ENCODE measurements around the gene KLHL24.

KLHL24 gene

GRCh38 chr3:183728204-183728603 is 92.8 kb downstream of the KLHL24 start:
- no peak for DNase-seq (ENCODE audit: low spot score)
- TF ChIP-seq, protein P1, sequence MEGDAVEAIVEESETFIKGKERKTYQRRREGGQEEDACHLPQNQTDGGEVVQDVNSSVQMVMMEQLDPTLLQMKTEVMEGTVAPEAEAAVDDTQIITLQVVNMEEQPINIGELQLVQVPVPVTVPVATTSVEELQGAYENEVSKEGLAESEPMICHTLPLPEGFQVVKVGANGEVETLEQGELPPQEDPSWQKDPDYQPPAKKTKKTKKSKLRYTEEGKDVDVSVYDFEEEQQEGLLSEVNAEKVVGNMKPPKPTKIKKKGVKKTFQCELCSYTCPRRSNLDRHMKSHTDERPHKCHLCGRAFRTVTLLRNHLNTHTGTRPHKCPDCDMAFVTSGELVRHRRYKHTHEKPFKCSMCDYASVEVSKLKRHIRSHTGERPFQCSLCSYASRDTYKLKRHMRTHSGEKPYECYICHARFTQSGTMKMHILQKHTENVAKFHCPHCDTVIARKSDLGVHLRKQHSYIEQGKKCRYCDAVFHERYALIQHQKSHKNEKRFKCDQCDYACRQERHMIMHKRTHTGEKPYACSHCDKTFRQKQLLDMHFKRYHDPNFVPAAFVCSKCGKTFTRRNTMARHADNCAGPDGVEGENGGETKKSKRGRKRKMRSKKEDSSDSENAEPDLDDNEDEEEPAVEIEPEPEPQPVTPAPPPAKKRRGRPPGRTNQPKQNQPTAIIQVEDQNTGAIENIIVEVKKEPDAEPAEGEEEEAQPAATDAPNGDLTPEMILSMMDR (IDR thresholded peaks at IDR 0.05; ENCODE audit: borderline replicate concordance, control extremely low read depth, extremely low read depth, insufficient read depth, missing control alignments) = no peak
- in situ Hi-C loops (cut with MboI; ENCODE audit: low sequenced_read_pairs, unreplicated experiment) = no loop called here

DNA sequence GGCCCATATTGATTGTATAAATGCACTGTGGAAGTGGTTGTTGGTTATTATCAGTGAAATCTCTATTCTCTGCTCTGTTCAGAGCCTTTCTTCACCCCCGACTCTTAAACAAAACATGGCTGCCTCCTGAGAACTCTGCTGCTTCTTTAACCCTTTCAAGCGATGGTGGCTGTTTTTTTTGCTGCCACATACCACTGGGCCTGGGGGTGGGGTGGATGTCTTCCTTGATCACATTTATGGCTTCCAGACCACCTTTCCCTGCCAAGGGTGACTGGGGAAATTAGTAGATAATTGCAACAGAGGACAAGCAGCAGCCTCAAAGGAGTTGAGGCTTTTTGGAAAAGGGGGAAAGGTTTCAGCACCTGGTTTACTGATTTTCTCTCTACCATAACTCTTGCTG is 94.9 kb downstream of the KLHL24 start:
- in situ Hi-C loops (cut with MboI; ENCODE audit: low sequenced_read_pairs, unreplicated experiment) = no loop called here
- no peak for DNase-seq (ENCODE audit: low spot score)
- TF ChIP-seq, protein P1 (IDR thresholded peaks at IDR 0.05; ENCODE audit: borderline replicate concordance, control extremely low read depth, extremely low read depth, insufficient read depth, missing control alignments) = no peak

- in situ Hi-C loops (cut with MboI; ENCODE audit: low sequenced_read_pairs, unreplicated experiment) = no loop called here
- DNase-seq (ENCODE audit: low spot score) = no peak
- TF ChIP-seq, protein P1 (IDR thresholded peaks at IDR 0.05; ENCODE audit: borderline replicate concordance, control extremely low read depth, extremely low read depth, insufficient read depth, missing control alignments) = no peak
Observed at GRCh38 chr3:183731611-183732010, 96.2 kb downstream of the KLHL24 start.

DNA sequence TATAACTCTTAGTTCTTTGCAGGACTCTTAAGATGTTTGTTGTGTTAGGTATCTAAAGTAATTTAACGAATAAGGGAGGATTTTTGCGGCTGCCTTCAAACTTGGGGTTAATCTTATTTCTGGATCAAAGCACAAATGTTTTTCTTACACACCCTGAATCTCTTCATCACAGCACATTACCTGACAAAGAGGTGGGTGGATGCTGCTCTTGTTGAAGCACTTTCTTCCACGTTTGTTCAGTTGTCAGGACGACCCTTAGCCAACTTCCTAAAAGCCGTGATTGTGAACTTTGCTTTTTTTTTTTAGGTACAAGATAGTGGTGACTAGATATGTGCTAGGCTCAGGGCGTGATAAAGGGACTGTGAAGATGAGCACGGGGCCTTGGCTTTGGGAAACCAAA is 98.1 kb downstream of the KLHL24 start:
- no peak for DNase-seq (ENCODE audit: low spot score)
- TF ChIP-seq, protein P1 (IDR thresholded peaks at IDR 0.05; ENCODE audit: borderline replicate concordance, control extremely low read depth, extremely low read depth, insufficient read depth, missing control alignments) = no peak
- in situ Hi-C loops (cut with MboI; ENCODE audit: low sequenced_read_pairs, unreplicated experiment) = no loop called here

All from GM13976 (cell line).